PC-9 (cell line): ENCODE measurements around the gene NRG4. TPM values are rescaled to one million over a fixed set of nuclear protein-coding genes. Genes with fewer than 3 reads are reported as not detected.

Experiments used
- BruUV-seq: library from RNA; stranded (reverse); fragments of 400-500 nt; replicated peaks from 2 replicates; lab custom pipeline; 2021; lab: Mats Ljungman, UMichigan
- CTCF ChIA-PET: fragments of 300-600 bp; sonication (Branson Sonifier 250); formaldehyde crosslinking; loops from one replicate; lab custom pipeline; 2022; ENCODE audit warnings: antibody characterized with exemption; lab: Charles Lee
- POLR2A ChIA-PET: fragments of 300-600 bp; sonication (Branson Sonifier 250); formaldehyde crosslinking; loops from one replicate; lab custom pipeline; 2022; ENCODE audit warnings: antibody characterized with exemption; ENCODE audit not compliant: unreplicated experiment; lab: Charles Lee
- DNase-seq, 2 experiments: peaks; one replicate each; pipeline versions ENCODE4 v3.0.0 to v3.0.0-alpha.2; 2015 to 2022; ENCODE audit warnings: mixed read lengths in 1 of 2
- H2AFZ ChIP-seq: fragments of 200-600 bp; sonication (generic); 2 replicates; pipeline ENCODE4 v1.8.1; 2017; ENCODE audit warnings: antibody characterized with exemption
- H3F3A ChIP-seq: fragments of 200-600 bp; sonication (generic); 2 replicates; pipeline ENCODE4 v1.8.1; 2017; ENCODE audit warnings: antibody characterized with exemption, mild to moderate bottlenecking, low read depth; ENCODE audit not compliant: insufficient read depth
- H3K27ac ChIP-seq: fragments of 200-600 bp; sonication (generic); 2 replicates; pipeline ENCODE4 v1.6.1; 2016; ENCODE audit warnings: mixed run types
- H3K27me3 ChIP-seq: fragments of 200-600 bp; sonication (generic); 2 replicates; pipeline ENCODE4 v1.6.1; 2016; ENCODE audit warnings: low read depth, mixed run types; ENCODE audit not compliant: insufficient read depth
- H3K36me3 ChIP-seq: fragments of 200-600 bp; sonication (generic); 2 replicates; pipeline ENCODE4 v1.6.1; 2016; ENCODE audit warnings: low read depth, mixed run types
- H3K4me1 ChIP-seq: fragments of 200-600 bp; sonication (generic); replicated peaks from 2 replicates; pipeline ENCODE4 v1.6.1; 2016; ENCODE audit warnings: mixed run types; ENCODE audit not compliant: insufficient read depth
- H3K4me2 ChIP-seq: fragments of 200-600 bp; sonication (generic); 2 replicates; pipeline ENCODE4 v1.6.1; 2017; ENCODE audit warnings: mixed run types
- H3K4me3 ChIP-seq: fragments of 200-600 bp; sonication (generic); 2 replicates; pipeline ENCODE4 v1.6.1; 2016; ENCODE audit warnings: mixed run types
- H3K79me2 ChIP-seq: fragments of 200-600 bp; sonication (generic); 2 replicates; pipeline ENCODE4 v1.6.1; 2017; ENCODE audit warnings: low read depth, mixed run types
- H3K9me2 ChIP-seq: fragments of 200-600 bp; sonication (generic); 2 replicates; pipeline ENCODE4 v1.8.1; 2017; ENCODE audit warnings: mild to moderate bottlenecking; ENCODE audit not compliant: insufficient read depth
- H3K9me3 ChIP-seq: fragments of 200-600 bp; sonication (generic); 2 replicates; pipeline ENCODE4 v1.8.1; 2016; ENCODE audit warnings: low read depth; ENCODE audit not compliant: insufficient read depth
- H4K20me1 ChIP-seq: fragments of 200-600 bp; sonication (generic); 2 replicates; pipeline ENCODE4 v1.8.1; 2017; ENCODE audit not compliant: insufficient read depth
- CTCF ChIP-seq: fragments of 200-600 bp; sonication (generic); conservative IDR thresholded peaks from 2 replicates; pipeline ENCODE4 v1.6.1; 2017; ENCODE audit warnings: mixed run types, antibody characterized with exemption, mild to moderate bottlenecking, moderate library complexity
- EZH2 ChIP-seq: fragments of 200-600 bp; sonication (generic); IDR thresholded peaks from 2 replicates; pipeline ENCODE4 v1.8.0; 2017; ENCODE audit warnings: antibody characterized with exemption, low read depth
- intact Hi-C: fragments of 100-400 bp; cut with micrococcal nuclease; formaldehyde crosslinking; loops from one replicate; pipeline ENCODE4 v1.10.0; 2022; ENCODE audit not compliant: unreplicated experiment
- total RNA-seq: library from RNA; stranded (reverse); gene quantifications from 2 replicates; pipeline ENCODE4 v1.2.3, GENCODE V29; 2021

NRG4 gene
- total RNA-seq, 1 experiment from 2014 or later, result 11.3 TPM

DNA sequence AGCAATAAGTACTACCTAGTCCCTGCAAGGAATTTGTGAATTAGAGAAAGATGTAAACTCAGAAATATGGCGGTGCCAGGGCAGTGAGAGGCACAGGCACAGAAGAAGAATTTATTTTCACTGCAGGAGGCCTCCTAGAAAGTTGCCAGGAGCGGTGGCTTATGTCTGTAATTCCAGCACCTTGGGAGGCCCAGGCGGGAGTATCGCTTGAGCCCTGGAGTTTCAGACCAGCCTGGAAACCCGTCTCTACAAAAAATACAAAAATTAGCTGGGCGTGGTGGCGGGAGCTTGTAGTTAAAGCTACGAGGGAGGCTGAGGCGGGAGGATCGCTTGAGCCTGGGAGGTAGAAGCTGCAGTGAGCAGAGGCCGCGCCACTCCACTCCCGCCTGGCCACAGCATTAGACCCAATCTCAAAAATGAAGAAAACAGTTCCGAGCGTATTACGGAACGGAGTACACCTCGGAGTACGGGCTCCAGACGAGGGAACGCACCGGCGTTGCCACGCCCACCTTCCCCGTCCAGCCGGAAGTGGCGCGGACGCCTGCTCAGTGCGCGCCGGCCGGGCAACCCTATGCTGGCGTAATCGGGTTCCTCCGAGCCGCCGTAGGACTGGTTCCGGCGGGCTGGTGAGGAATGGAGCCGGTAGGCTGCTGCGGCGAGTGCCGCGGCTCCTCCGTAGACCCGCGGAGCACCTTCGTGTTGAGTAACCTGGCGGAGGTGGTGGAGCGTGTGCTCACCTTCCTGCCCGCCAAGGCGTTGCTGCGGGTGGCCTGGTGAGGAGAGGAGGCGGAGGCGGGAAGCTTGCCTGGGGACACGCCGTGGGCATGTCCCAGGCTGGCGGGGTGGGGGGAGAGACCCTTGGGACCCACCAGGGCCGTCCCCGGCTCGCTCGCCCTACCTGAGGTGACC, 108.6 kb downstream of the NRG4 start, which contains the start of gene FBXO22:
Gene FBXO22 (plus strand): TSS at position 548 of the 909 bp plus-strand sequence. CDS start 86 bp downstream, at position 634.
- Histone ChIP-seq H3K4me1 (peaks cover 17% of the 10 kb centered on the region), H3K4me3 (peak within 1 kb of the TSS; percentile 99), H3K27ac (peak within 1 kb of the TSS; percentile 84), H3K4me2 (peak within 1 kb of the TSS; percentile 73), H3K27me3 (no peaks in the 10 kb centered on the region), H3K79me2 (peaks cover 32% of the 10 kb centered on the region), H3K36me3 (peaks cover 8% of the 10 kb centered on the region; the same call in 1 of the 2 replicates), H4K20me1 (0 out of 2 replicates have a peak, but pooled peaks cover 3% of the 10 kb centered on the region), H3K9me3 (no peaks in the 10 kb centered on the region), H3F3A (peaks cover 12% of the 10 kb centered on the region; the same call in 1 of the 2 replicates), H2AFZ (peak within 1 kb of the TSS; percentile 100), H3K9me2 (no peaks in the 10 kb centered on the region)
- DNase-seq, result peak; percentile 78 to 92
- TF ChIP-seq CTCF (no peak), EZH2 (no peak)
- intact Hi-C loops, result loop anchor here (5.0 kb wide), 1 partner anchor 91 kb away; no protein-coding TSS in a partner anchor
- POLR2A ChIA-PET, result interaction anchor here (0.6 to 0.7 kb wide), 4 partner anchors 61 to 913 kb away, joined by 3 to 17 read pairs (median 4); partner anchors contain the start of gene SIN3A
- no TSS peak for BruUV-seq
- CTCF ChIA-PET, result interaction anchor here (0.7 kb wide), 2 partner anchors 26 to 182 kb away, joined by 3 to 5 read pairs; no protein-coding TSS in a partner anchor

- no peak for TF ChIP-seq CTCF
- TF ChIP-seq EZH2, result no peak
- H2AFZ ChIP-seq, result no peak overlapping the region
- H3K4me2 ChIP-seq, result peak overlapping the region; percentile 73; the same call in 1 of the 2 replicates
- H4K20me1 ChIP-seq, result no peaks in the 10 kb centered on the region
- H3K4me1 ChIP-seq, result peaks cover 17% of the 10 kb centered on the region
- CTCF ChIA-PET, result no interaction called here
- H3K27ac ChIP-seq, result 0 out of 2 replicates have a peak overlapping the region, but pooled peaks have one; percentile 84
- intact Hi-C loops, result loop anchor here (5.0 kb wide), 1 partner anchor 90 kb away; no protein-coding TSS in a partner anchor
- H3K9me2 ChIP-seq, result no peaks in the 10 kb centered on the region
- H3K4me3 ChIP-seq, result no peak overlapping the region
- H3K27me3 ChIP-seq, result no peaks in the 10 kb centered on the region
- H3F3A ChIP-seq, result peaks cover 12% of the 10 kb centered on the region; the same call in 1 of the 2 replicates
- H3K36me3 ChIP-seq, result peaks cover 5% of the 10 kb centered on the region; the same call in 1 of the 2 replicates
- no peaks in the 10 kb centered on the region for H3K9me3 ChIP-seq
- no peak for DNase-seq
- H3K79me2 ChIP-seq, result peaks cover 26% of the 10 kb centered on the region
- BruUV-seq, result no TSS peak
- POLR2A ChIA-PET, result no interaction called here
These were observed 110.1 kb downstream of the NRG4 start for GRCh38 chr15:75902129-75902557.

DNA sequence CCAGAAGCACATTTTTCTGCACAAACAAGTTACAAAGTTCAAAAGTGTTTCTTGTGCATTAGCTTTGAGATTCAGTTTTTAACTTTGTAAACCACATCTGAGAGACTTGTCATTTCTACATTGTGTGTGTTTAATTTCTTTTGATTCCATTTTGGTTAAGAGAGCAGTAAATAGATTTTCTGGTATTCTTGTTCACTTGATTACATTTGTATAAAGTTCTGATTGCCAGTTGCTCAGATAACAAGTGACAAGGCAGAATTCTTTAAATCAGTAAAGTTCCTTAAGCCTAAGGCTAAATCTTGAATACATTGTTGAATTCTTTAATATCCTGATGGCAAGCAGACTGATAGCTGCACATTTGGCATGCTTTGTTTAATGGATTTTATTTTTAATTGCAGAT, 111.6 kb downstream of the NRG4 start:
- Histone ChIP-seq H3K4me2 (no peak overlapping the region), H3F3A (peaks cover 12% of the 10 kb centered on the region; the same call in 1 of the 2 replicates), H4K20me1 (no peaks in the 10 kb centered on the region), H3K27ac (no peak overlapping the region), H3K36me3 (peaks cover 4% of the 10 kb centered on the region; the same call in 1 of the 2 replicates), H3K27me3 (no peaks in the 10 kb centered on the region), H3K9me3 (no peaks in the 10 kb centered on the region), H3K9me2 (no peaks in the 10 kb centered on the region), H3K79me2 (peaks cover 15% of the 10 kb centered on the region), H3K4me3 (no peak overlapping the region), H2AFZ (no peak overlapping the region), H3K4me1 (peaks cover 16% of the 10 kb centered on the region)
- BruUV-seq, result no TSS peak
- ChIA-PET POLR2A (no interaction called here), CTCF (interaction anchor here (0.6 kb wide), 1 partner anchor 92 kb away, joined by 11 read pairs; no protein-coding TSS in a partner anchor)
- DNase-seq, result no peak
- intact Hi-C loops, result loop anchor here (5.0 kb wide), 1 partner anchor 88 kb away; no protein-coding TSS in a partner anchor
- TF ChIP-seq EZH2, result no peak
- TF ChIP-seq CTCF, result no peak
